Smooth muscle cell (in vitro differentiated cells): ENCODE results near the gene SLCO3A1. TPM values are rescaled to one million over a fixed set of nuclear protein-coding genes. Genes with fewer than 3 reads are reported as not detected.

Experiments used
- DNase-seq: peaks from one replicate; lab custom pipeline; 2025; ENCODE audit not compliant: unreplicated experiment; lab: John Stamatoyannopoulos, UW
- H2AFZ ChIP-seq: fragments of 200-600 bp; sonication (generic); 2 replicates; pipeline ENCODE4 v1.6.0; 2016; ENCODE audit warnings: antibody characterized with exemption, low read depth, mild to moderate bottlenecking
- H3F3A ChIP-seq: fragments of 200-600 bp; sonication (generic); 2 replicates; pipeline ENCODE4 v1.6.0; 2017; ENCODE audit warnings: antibody characterized with exemption, low read depth
- H3K27ac ChIP-seq: fragments of 200-600 bp; sonication (generic); 2 replicates; pipeline ENCODE4 v1.5.1; 2016; ENCODE audit warnings: low read depth, mild to moderate bottlenecking
- H3K27me3 ChIP-seq: fragments of 200-600 bp; sonication (generic); 2 replicates; pipeline ENCODE4 v1.6.1; 2016; ENCODE audit warnings: low read depth, mild to moderate bottlenecking
- H3K36me3 ChIP-seq: fragments of 200-600 bp; sonication (generic); 2 replicates; pipeline ENCODE4 v1.5.1; 2016; ENCODE audit warnings: low read depth
- H3K4me1 ChIP-seq: fragments of 200-600 bp; sonication (generic); 2 replicates; pipeline ENCODE4 v1.5.1; 2016; ENCODE audit warnings: low read depth
- H3K4me2 ChIP-seq: fragments of 200-600 bp; sonication (generic); 2 replicates; pipeline ENCODE4 v1.6.0; 2016; ENCODE audit warnings: mild to moderate bottlenecking
- H3K4me3 ChIP-seq: fragments of 200-600 bp; sonication (generic); 2 replicates; pipeline ENCODE4 v1.5.1; 2016; ENCODE audit warnings: mild to moderate bottlenecking
- H3K79me2 ChIP-seq: fragments of 200-600 bp; sonication (generic); 2 replicates; pipeline ENCODE4 v1.6.0; 2016; ENCODE audit warnings: low read depth, mild to moderate bottlenecking
- H3K9ac ChIP-seq: fragments of 200-600 bp; sonication (generic); 2 replicates; pipeline ENCODE4 v1.6.0; 2016; ENCODE audit warnings: low read depth
- H3K9me3 ChIP-seq: fragments of 200-600 bp; sonication (generic); replicated peaks from 2 replicates; pipeline ENCODE4 v1.5.1; 2016; ENCODE audit warnings: low read depth
- H4K20me1 ChIP-seq: fragments of 200-600 bp; sonication (generic); 2 replicates; pipeline ENCODE4 v1.6.0; 2016; ENCODE audit warnings: low read depth
- CTCF ChIP-seq: fragments of 200-600 bp; sonication (generic); IDR thresholded peaks from 2 replicates; pipeline ENCODE4 v1.5.1; 2017; ENCODE audit warnings: borderline replicate concordance, mild to moderate bottlenecking, antibody characterized with exemption; ENCODE audit not compliant: insufficient read depth, poor library complexity, severe bottlenecking
- WGBS: methylation state at CpG from one replicate; pipeline ENCODE4 v1.1.7; 2016; ENCODE audit warnings: low lambda C conversion rate; 5-methylcytosine and 5-hydroxymethylcytosine counted together
- polyA plus RNA-seq: library from polyadenylated mRNA; unstranded; fragments of >200 nt; fragmentation: Nextera tagmentation; extraction: Ambion mirVana; gene quantifications from 2 replicates; pipeline ENCODE4 v1.2.1, GENCODE V29; 2016
- total RNA-seq: library from RNA; depleted of rRNA; stranded (reverse); fragments of >200 nt; gene quantifications from 2 replicates; pipeline ENCODE4 v1.2.3, GENCODE V29; 2014

SLCO3A1 gene
- total and polyA plus RNA-seq, 2 experiments from 2014 or later = 1.3 to 12.6 TPM

GRCh38 chr15:91853948-91854638 lies 585 bp downstream of the SLCO3A1 start:
- Histone ChIP-seq H4K20me1 (no peaks in the 10 kb centered on the region), H3K9ac (no peak overlapping the region), H2AFZ (peak overlapping the region; percentile 85), H3K79me2 (no peaks in the 10 kb centered on the region), H3K4me2 (peak overlapping the region; percentile 95), H3K4me1 (no peaks in the 10 kb centered on the region), H3K27ac (no peak overlapping the region), H3K9me3 (no peaks in the 10 kb centered on the region), H3K36me3 (no peaks in the 10 kb centered on the region), H3F3A (peaks cover 5% of the 10 kb centered on the region), H3K27me3 (peaks cover 31% of the 10 kb centered on the region), H3K4me3 (peak overlapping the region; percentile 77)
- DNase-seq = no peak
- no peak for TF ChIP-seq CTCF
- 2% methylated on average over 50 of the region's 60 CpGs for WGBS

- H3K4me3 ChIP-seq = peak overlapping the region; percentile 77
- no peaks in the 10 kb centered on the region for H3K9me3 ChIP-seq
- WGBS = 29% methylated on average over 12 of the region's 12 CpGs
- H2AFZ ChIP-seq = no peak overlapping the region
- peaks cover 31% of the 10 kb centered on the region for H3K27me3 ChIP-seq
- H3K4me2 ChIP-seq = peak overlapping the region; percentile 95
- no peak overlapping the region for H3K27ac ChIP-seq
- no peaks in the 10 kb centered on the region for H3K4me1 ChIP-seq
- H3K79me2 ChIP-seq = no peaks in the 10 kb centered on the region
- no peak for TF ChIP-seq CTCF
- H3K36me3 ChIP-seq = no peaks in the 10 kb centered on the region
- peaks cover 5% of the 10 kb centered on the region for H3F3A ChIP-seq
- no peaks in the 10 kb centered on the region for H4K20me1 ChIP-seq
- no peak overlapping the region for H3K9ac ChIP-seq
- DNase-seq = no peak
These were observed 1.1 kb downstream of the SLCO3A1 start for GRCh38 chr15:91854639-91854990.

GRCh38 chr15:91855241-91855640 lies 1.7 kb downstream of the SLCO3A1 start:
- no peak for DNase-seq
- TF ChIP-seq CTCF = no peak
- Histone ChIP-seq H3K27me3 (peaks cover 31% of the 10 kb centered on the region), H2AFZ (no peak overlapping the region), H3F3A (peaks cover 5% of the 10 kb centered on the region), H4K20me1 (no peaks in the 10 kb centered on the region), H3K4me1 (no peaks in the 10 kb centered on the region), H3K27ac (no peak overlapping the region), H3K79me2 (no peaks in the 10 kb centered on the region), H3K9ac (no peak overlapping the region), H3K4me2 (no peak overlapping the region), H3K9me3 (no peaks in the 10 kb centered on the region), H3K36me3 (no peaks in the 10 kb centered on the region), H3K4me3 (no peak overlapping the region)
- WGBS = 90% methylated on average over 6 of the region's 6 CpGs
